HCT116 (cell line): Measurements from ENCODE around the gene DNAAF6. TPM values are rescaled to one million over a fixed set of nuclear protein-coding genes. Genes with fewer than 3 reads are reported as not detected.

Experiments used
- ATAC-seq: fragments of 200-7000 bp; cut with Tn5 transposase; 2 replicates; pipeline ENCODE4 v1.9.1; 2020; ENCODE audit warnings: mild to moderate bottlenecking, moderate library complexity
- BruUV-seq: library from RNA; stranded (reverse); fragments of 400-500 nt; replicated peaks from 2 replicates; lab custom pipeline; 2021; lab: Mats Ljungman, UMichigan
- CTCF ChIA-PET: fragments of 300-600 bp; sonication (Branson Sonifier 250); formaldehyde crosslinking; loops from one replicate; lab custom pipeline; 2021; ENCODE audit warnings: antibody characterized with exemption; lab: Charles Lee
- POLR2A ChIA-PET: fragments of 300-600, 350-600 bp; sonication (Branson Sonifier 250); formaldehyde crosslinking; loops from one replicate; lab custom pipeline; 2021; ENCODE audit warnings: antibody characterized with exemption; lab: Charles Lee
- RAD21 ChIA-PET, 2 experiments: fragments of 300-600 bp; sonication (Branson Sonifier 250); formaldehyde crosslinking; loops; one replicate each; lab custom pipeline; 2023; ENCODE audit warnings: low total read pairs in 2 of 2; ENCODE audit not compliant: uncharacterized antibody in 2 of 2, unreplicated experiment in 2 of 2, low non-redundant PET in 1 of 2; lab: Charles Lee
- DNase-seq: peaks from one replicate; pipeline ENCODE4 v3.0.0-alpha.2; 2010; ENCODE audit warnings: low read depth, low spot score
- H2AFZ ChIP-seq: fragments of 200-600 bp; shearing (Covaris generic), sonication (generic); 2 replicates; pipeline ENCODE4 v1.6.1; 2017; ENCODE audit warnings: low read depth, mixed run types, mixed read lengths, antibody characterized with exemption, low read length; ENCODE audit not compliant: poor library complexity, severe bottlenecking
- H3K27ac ChIP-seq: 2 replicates; pipeline ENCODE4 v1.5.1; 2012; ENCODE audit warnings: low read depth, low read length
- H3K27me3 ChIP-seq: fragments of 200-600 bp; sonication (generic); 2 replicates; pipeline ENCODE4 v1.6.1; 2016; ENCODE audit warnings: mixed run types, low read length, mixed read lengths; ENCODE audit not compliant: insufficient read depth
- H3K36me3 ChIP-seq, 2 experiments: fragments of 200-500 bp in 1 of 2; fragments of 200-600 bp in 1 of 2; sonication (Bioruptor generic) in 1 of 2; sonication (generic) in 1 of 2; 2 replicates each; pipeline versions ENCODE4 v1.5.1 to v1.6.1; 2014 to 2016; ENCODE audit warnings: low read length in 2 of 2, inconsistent platforms in 1 of 2, mixed read lengths in 1 of 2, mixed run types in 1 of 2; ENCODE audit not compliant: insufficient read depth in 2 of 2, control insufficient read depth in 1 of 2
- H3K4me1 ChIP-seq, 2 experiments: fragments of 200-600 bp in 1 of 2; sonication (generic) in 1 of 2; 2 replicates each; pipeline versions ENCODE4 v1.5.1 to v1.6.1; 2012 to 2017; ENCODE audit warnings: low read length in 2 of 2, inconsistent platforms in 1 of 2, mild to moderate bottlenecking in 1 of 2, mixed read lengths in 1 of 2, mixed run types in 1 of 2, moderate library complexity in 1 of 2; ENCODE audit not compliant: insufficient read depth in 2 of 2, control insufficient read depth in 1 of 2
- H3K4me2 ChIP-seq: fragments of 200-600 bp; sonication (generic); 2 replicates; pipeline ENCODE4 v1.6.1; 2017; ENCODE audit warnings: mixed run types, low read length, mixed read lengths
- H3K4me3 ChIP-seq, 2 experiments: fragments of 200-600 bp in 1 of 2; sonication (generic) in 1 of 2; replicated peaks in 1 of 2; 2 replicates each; pipeline ENCODE4 v1.5.1; 2011 to 2016; ENCODE audit warnings: low read length in 2 of 2, control low read depth in 1 of 2, low read depth in 1 of 2, mild to moderate bottlenecking in 1 of 2, mixed read lengths in 1 of 2, mixed run types in 1 of 2
- H3K79me2 ChIP-seq: fragments of 200-600 bp; sonication (generic); 2 replicates; pipeline ENCODE4 v1.6.1; 2017; ENCODE audit warnings: mild to moderate bottlenecking, mixed run types, low read length, moderate library complexity, mixed read lengths; ENCODE audit not compliant: insufficient read depth
- H3K9ac ChIP-seq: fragments of 200-600 bp; sonication (generic); 2 replicates; pipeline ENCODE4 v1.6.1; 2016; ENCODE audit warnings: low read length, mixed read lengths
- H3K9me2 ChIP-seq: fragments of 200-600 bp; sonication (generic), shearing (Covaris generic); 2 replicates; pipeline ENCODE4 v1.6.1; 2017; ENCODE audit warnings: mixed run types, mild to moderate bottlenecking, moderate library complexity; ENCODE audit not compliant: insufficient read depth
- H3K9me3 ChIP-seq, 2 experiments: fragments of 200-500 bp in 1 of 2; fragments of 200-600 bp in 1 of 2; sonication (Bioruptor generic) in 1 of 2; sonication (generic) in 1 of 2; 2 replicates each; pipeline ENCODE4 v1.6.1; 2014 to 2017; ENCODE audit warnings: low read length in 2 of 2, mixed read lengths in 2 of 2, inconsistent platforms in 1 of 2, low read depth in 1 of 2, mild to moderate bottlenecking in 1 of 2, mixed run types in 1 of 2, moderate library complexity in 1 of 2; ENCODE audit not compliant: control insufficient read depth in 1 of 2, insufficient read depth in 1 of 2
- H4K20me1 ChIP-seq: fragments of 200-600 bp; sonication (generic), shearing (Covaris generic); 2 replicates; pipeline ENCODE4 v1.6.1; 2017; ENCODE audit warnings: mixed run types, mild to moderate bottlenecking, moderate library complexity; ENCODE audit not compliant: insufficient read depth
- CBX3 ChIP-seq: IDR thresholded peaks from 2 replicates; pipeline ENCODE4 v1.6.1; 2012; ENCODE audit warnings: low read depth
- EGR1 ChIP-seq: IDR thresholded peaks from 2 replicates; pipeline ENCODE4 v1.6.1; 2012; ENCODE audit warnings: low read depth
- EZH2 ChIP-seq: fragments of 200-600 bp; sonication (generic); IDR thresholded peaks from 2 replicates; pipeline ENCODE4 v1.6.1; 2017; ENCODE audit warnings: antibody characterized with exemption, mixed run types
- MAX ChIP-seq: IDR thresholded peaks from 2 replicates; pipeline ENCODE4 v1.6.1; 2012
- POLR2AphosphoS5 ChIP-seq: IDR thresholded peaks from 2 replicates; pipeline ENCODE4 v1.6.1; 2011; ENCODE audit warnings: mild to moderate bottlenecking, low read depth, low read length, moderate library complexity
- RAD21 ChIP-seq: IDR thresholded peaks from 2 replicates; pipeline ENCODE4 v1.6.1; 2012; ENCODE audit warnings: low read depth, mild to moderate bottlenecking
- REST ChIP-seq: IDR thresholded peaks from 2 replicates; pipeline ENCODE4 v1.6.1; 2012; ENCODE audit warnings: low read depth
- ZNF274 ChIP-seq: fragments of 200-500 bp; sonication (Bioruptor generic); IDR thresholded peaks from 2 replicates; pipeline ENCODE4 v1.6.1; 2014; ENCODE audit warnings: mild to moderate bottlenecking, low read depth, low read length, inconsistent platforms
- intact Hi-C: fragments of 100-400 bp; cut with micrococcal nuclease; formaldehyde crosslinking; loops from 2 replicates; pipeline ENCODE4 v1.10.0; 2022
- total RNA-seq: library from RNA; stranded (reverse); gene quantifications from one replicate; pipeline ENCODE4 v1.2.1, GENCODE V29; 2021; ENCODE audit not compliant: unreplicated experiment

The DNAAF6 gene
- total RNA-seq, 1 experiment from 2014 or later = not detected

- Histone ChIP-seq H3K79me2 (no peaks in the 10 kb centered on the region), H3K36me3 (no peaks in the 10 kb centered on the region), H3K4me3 (no peak overlapping the region), H3K4me1 (no peaks in the 10 kb centered on the region), H4K20me1 (no peaks in the 10 kb centered on the region), H3K9me3 (no peaks in the 10 kb centered on the region), H2AFZ (no peak overlapping the region)
- DNase-seq = no peak
- POLR2A ChIA-PET = no interaction called here
- TF ChIP-seq EGR1 = no peak
- no peak for TF ChIP-seq CBX3
- no peak for TF ChIP-seq RAD21
- no peak for TF ChIP-seq POLR2AphosphoS5
- no peak for TF ChIP-seq REST
- no peak for TF ChIP-seq ZNF274
- TF ChIP-seq MAX = no peak
- TF ChIP-seq EZH2 = no peak
- TF ChIP-seq, all 23 proteins: peak for 0
- no TSS peak for BruUV-seq
- no peak for ATAC-seq
- no peak overlapping the region for H3K4me2 ChIP-seq
- ChIA-PET RAD21 (no interaction called here), CTCF (no interaction called here)
- no peaks in the 10 kb centered on the region for H3K27me3 ChIP-seq
- H3K9me2 ChIP-seq = no peaks in the 10 kb centered on the region
- no peak overlapping the region for H3K27ac ChIP-seq
- H3K9ac ChIP-seq = no peak overlapping the region
- intact Hi-C loops = loop anchor here (10.0 kb wide), 1 partner anchor 188 kb away; no protein-coding TSS in a partner anchor
Measured at GRCh38 chrX:107293056-107293455, 86.6 kb downstream of the DNAAF6 start.

Other genes starting within 250 kb of the DNAAF6 start
- 20.6 TPM for gene MORC4, start 206.4 kb upstream of the DNAAF6 start, total RNA-seq
- gene RBM41, start 87.8 kb upstream of the DNAAF6 start, total RNA-seq = 20.0 TPM
- gene NUP62CL, start 178 bp upstream of the DNAAF6 start, total RNA-seq = 21.1 TPM
- 0.42 TPM for gene FRMPD3, start 243.0 kb downstream of the DNAAF6 start, total RNA-seq